Activated CD4-positive, CD25-positive, alpha-beta regulatory T cell treated with anti-CD3 and anti-CD28 coated beads, Interleukin-2, amount 50 U/mL, for 24 hours (primary cell): Measurements from ENCODE around the gene PRDM15.

ENCODE experiments used
- ATAC-seq, 2 donors: fragments of 150-1000 bp; cut with Tn5 transposase; one replicate each; pipeline ENCODE4 v1.10.0; 2021; ENCODE audit warnings: mild to moderate bottlenecking in 1 of 2, moderate library complexity in 1 of 2

The PRDM15 gene

DNA sequence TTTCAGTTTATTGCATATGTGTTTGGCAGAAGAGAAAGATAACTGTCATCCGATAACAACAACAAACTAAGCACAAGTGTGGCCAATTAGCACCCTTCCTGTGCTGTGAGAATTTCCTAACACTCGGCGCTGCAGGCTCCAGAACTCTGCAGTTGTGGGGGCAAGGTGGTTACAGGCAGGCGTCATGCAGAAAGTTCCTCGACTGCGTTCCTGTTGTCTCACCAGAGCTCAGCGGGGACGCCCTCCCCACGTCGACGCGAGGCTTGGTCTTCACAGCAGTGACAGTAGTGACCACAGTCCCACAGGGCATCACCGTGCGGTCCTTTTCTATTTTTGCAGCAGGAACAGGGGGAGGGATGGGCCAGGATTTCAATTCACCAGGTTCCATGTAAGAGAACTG, 27.6 kb upstream of the PRDM15 start:
- no peak for ATAC-seq

DNA sequence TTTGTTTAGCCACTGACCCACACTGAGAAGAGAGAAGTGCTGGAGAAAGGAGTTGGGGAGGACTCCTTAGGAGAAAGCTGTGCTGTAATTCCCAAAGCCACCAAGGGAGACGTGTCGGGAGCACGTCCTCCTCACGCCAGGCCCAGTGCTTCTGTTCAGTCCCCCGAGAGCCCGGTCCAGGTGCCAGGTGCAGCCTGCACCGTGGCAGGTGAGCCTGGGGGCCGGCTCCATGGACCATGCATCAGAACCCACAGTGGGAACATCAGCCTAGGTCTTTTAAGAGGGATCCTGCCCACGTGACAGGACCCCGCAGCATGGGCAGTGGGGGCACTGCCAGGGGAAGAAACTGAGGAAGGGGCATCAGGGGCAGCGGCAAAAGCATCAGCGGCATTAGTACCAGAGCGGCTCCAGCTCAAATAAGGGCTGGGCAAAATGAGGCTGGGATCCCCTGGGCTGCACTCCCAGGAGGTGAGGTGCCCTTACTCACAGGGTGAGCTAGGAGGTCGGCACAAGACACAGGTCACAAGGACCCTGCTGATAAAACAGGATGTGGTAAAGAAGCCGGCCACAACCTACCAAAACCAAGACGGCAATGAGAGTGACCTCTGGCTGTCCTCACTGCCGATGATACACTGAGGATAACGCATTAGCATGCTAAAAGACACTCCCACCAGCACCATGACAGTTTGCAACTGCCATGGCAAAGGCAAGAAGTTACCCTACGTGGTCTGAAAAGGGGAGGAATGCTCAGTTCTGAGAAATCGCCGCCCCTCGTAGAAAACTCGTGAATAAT, 24.6 kb upstream of the PRDM15 start:
- ATAC-seq = no peak

DNA sequence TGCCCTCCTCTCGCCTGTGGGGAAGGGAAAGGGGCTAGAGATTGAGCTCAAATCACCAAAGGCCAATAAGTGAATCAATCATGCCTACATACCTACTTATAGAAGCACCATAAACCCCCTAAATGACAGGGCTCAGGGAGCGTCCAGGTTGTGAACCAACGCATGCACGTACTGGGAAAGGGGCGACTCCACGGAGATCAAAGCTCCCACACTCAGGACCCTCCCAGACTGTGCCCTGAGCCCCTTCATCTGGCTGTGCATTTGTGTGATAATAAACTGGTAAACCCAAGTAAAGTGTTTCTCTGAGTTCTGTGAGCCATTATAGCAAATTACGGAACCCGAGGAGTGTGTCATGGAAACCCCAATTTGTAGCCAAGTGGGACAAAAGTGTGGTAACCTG, 23.8 kb upstream of the PRDM15 start:
- ATAC-seq = no peak

DNA sequence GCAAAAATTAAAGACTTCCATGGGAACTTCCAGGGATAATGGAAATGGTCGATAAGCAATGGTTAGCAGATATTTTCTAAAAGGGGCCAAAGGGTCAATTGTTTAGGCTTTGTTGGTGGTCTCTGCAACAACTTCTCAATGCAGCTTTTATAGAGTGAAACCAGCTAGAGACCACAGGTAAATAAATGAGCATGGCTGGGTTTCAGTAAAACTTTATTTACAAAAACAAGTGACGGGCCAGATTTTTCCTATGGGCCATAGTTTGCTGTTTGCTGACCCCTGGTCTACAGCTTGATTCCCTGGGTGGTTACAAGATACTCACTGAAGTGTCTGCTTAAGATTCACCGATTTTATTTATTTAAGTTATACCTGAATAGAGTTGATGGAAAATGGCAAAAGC, 22.6 kb upstream of the PRDM15 start:
- ATAC-seq = no peak

DNA sequence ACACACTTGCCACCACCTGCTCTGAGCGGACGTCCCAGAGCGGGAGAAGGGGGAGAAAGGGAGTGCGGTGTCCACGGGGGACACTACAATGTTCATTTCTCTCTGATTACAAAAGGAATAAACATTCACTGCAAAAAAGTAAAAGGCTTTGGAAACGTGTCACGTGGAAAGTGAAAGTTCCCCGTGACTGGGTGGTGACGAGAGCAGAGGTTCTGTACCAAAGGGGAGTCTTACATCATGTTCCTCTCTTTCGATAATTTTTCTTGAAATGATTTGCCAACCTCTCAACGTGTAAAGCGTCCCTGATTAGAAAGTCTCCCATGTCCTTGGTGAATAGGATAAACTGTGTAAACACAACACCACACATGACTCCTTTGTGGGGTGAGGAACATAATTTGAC, 22.0 kb upstream of the PRDM15 start:
- peak; percentile 59 to 76 for ATAC-seq

DNA sequence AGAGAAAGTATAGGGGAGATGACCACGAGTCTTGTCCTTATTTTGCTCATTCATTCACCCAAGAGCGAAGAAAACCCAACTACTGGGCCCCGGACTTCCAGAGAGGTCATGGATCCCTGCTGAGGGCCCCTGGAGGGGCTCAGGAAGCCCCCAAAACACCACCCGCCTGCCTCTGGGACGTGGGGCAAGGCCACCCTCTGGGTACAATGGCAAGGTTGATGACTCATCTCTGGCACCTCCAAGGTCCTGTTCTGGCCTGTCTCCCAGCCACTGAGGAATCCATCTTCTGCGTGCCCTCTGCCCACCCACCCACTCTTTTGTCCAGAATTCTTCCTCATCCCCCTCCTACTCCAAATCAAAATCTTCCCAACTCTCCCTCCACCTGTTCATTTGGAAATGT, 21.3 kb upstream of the PRDM15 start:
- ATAC-seq = no peak

DNA sequence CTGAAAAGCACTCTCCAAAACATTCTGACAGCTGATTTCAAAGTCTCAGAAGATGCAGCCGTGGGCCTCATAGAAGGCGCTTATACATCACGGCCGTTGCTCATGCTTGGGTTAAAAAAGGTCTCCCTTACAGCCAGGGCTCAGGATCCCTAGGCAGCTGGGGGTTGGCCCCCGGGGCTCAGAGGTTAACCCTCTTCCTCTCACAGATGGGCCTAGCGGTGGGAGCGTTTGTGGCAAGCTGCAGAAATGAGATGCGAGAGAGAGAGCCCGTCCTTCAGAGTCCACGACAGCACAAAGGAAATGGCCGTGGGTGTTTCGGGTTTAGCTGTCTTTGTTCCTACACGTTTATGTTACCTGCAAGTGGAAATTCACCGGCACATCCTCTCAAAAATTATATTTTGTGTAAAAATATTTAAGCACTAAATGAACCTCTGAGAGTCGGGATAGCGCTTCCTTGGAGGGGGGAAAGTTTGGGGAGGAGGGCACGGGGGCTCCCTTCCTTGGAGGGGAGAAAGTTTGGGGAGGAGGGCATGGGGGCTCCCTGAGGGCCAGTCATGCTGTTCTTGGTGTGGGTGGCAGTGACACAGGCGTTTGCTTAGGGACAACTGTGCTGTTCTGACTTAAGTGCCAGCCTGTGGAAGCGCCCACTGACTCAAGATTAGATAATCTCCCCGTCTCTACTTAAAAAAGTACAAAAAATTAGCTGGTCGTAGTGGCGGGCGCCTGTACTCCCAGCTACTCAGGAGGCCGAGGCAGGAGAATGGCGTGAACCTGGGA, 20.5 kb upstream of the PRDM15 start:
- peak; percentile 67 to 69 for ATAC-seq

DNA sequence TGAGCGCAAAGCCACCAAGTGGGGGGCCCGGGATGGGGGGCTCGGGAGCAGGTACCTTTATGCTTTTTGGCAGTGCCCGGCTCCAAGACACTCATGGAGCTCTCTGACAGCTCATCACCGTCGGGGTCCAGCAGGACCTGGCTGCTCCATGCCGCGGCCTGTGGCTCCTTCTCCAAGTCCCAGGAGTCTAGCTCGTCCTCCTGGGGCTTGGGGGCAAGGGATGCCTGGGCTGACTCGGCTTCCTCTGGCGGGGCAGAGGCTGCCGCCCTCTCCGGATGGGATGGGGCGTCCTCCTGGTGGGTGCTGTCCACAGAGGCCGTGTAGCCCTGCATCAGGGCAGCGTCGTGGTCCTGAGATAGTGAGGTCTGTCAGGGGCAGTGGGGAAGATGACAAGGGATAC, 19.9 kb upstream of the PRDM15 start:
- ATAC-seq = no peak

DNA sequence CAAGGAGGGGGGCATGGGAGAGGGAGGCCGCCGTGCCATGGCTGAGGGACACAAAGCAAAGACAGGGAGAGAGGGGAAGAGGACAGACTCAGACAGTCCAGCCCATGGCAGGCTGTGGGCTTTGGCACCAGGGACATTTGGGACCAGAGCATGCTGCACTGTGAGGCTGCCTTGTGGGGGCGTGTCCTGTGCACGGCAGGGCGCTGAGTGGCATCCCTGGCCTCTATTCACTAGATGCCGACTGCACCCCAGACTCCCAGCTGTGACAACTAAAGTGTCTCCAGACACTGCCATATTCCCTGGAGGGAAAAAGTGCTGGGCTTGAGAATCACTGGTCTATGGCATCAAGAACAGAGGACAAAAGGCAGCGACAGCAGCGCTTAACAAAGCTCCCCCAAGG, 18.6 kb upstream of the PRDM15 start:
- no peak for ATAC-seq

DNA sequence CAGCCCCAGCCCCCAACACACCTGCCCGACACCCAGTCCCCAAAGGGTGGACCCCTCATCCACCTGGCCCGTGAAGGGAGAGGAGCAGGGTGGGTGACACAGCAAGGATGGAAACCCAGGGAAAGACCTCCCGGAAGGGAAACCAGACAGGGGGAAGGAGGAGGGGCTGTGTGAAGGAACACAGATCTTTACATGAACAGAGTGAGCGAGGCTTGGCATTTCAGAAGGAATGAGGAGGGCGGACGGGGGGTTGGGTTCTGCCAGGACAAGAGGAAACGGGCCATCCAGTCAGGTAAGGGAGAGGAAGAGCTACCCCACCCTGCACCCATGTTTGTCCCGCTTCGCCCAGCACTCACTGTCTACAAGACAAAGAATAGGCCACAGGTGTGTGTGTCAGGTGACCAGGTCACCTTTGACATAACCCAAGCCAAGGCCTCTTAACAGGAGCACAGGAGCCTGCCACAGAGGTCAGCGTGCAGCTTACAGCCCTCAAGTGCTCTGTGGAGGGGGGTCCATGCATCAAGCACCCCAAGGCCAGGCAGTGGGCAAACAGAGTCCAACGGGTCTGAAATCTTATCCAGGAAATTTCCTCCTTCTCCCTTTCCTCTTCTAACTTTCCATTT, 18.0 kb upstream of the PRDM15 start:
- no peak for ATAC-seq

DNA sequence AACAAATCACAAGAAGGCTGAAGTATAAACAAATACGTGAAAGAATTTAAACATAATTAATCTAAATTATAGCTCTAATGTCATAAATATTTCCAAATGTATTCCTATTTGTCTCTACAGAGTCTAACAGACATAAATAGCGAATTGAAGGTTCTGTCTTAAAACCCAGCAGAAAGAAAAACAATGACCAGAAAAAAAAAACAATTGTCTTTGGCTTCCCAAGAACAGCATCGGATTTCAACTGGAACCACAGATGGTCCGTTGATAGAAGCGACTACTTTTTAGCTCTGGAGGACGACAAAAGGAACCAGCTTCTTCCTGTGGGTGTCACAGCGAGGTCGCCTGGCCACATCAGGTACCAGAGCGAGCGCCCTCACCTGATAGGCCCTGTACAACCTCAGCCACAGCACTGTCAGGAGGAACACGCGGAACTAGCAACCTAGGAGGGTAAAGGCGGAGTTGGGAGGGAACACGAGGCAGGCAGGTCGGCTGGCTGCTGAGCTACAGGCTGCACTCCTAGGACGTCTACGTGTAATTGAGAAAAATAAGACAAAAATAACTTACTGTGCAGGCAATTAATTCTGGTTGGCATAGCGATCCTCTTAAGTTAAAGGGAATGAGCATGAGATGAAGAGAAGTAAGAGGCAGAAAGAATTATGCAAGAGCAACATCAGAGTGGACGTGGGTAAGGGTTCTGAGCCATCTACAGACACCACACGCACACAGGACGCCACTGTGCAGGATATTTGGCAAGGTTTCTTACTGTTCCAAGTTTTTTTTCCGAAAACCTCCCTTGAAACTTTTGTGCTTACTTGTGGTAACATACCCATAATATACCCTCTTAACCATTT, 16.7 kb upstream of the PRDM15 start:
- ATAC-seq = peak; percentile 61 to 71

DNA sequence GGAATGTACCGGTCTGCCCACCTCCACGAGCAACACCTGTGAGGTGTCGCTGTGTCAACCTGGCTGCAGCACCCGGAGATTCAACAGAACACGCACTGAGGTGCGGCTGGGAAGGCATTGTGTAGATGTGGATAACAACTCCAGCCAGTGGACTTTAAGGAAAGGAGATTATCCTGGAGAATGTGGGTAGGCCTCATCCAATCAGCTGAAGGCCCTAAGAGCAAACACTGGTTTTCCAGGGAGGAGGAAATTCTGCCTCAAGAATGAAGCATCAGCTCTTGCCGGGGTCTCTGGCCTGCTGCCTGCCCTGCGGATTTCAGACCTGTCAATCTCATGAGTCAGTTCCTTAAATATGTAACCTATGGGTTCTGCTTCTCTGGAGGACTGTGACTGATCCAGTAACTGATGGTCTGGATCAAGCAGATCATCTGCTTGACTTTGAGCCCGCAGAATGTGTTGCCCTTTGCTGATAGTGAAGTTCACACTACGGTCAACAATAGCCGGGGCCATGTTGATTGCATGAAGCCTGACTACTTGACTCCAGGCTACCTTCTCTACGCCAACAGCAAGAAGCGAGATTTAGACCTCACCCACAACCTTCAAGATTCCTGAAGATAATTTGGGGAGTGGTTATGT, 15.9 kb upstream of the PRDM15 start:
- ATAC-seq = no peak

DNA sequence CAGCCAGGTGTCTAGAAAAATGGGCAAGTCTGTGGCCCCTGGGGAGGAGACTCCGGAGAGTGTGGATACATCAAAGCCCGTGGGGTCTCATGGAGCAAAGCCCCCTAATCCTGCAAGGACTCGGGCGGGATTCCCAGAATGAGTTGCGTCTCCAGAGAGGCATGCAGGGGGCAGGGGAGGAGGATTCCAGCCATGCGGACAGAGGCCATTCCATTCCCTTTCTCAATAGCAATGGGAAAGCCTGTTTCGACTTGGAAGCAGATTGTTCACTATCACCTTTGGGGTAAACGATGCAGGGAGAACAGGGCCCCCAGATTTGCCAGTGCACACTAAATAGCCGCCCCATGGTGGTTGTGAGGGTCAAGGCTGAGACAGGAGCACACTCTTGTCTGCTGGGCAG, 15.4 kb upstream of the PRDM15 start:
- no peak for ATAC-seq

DNA sequence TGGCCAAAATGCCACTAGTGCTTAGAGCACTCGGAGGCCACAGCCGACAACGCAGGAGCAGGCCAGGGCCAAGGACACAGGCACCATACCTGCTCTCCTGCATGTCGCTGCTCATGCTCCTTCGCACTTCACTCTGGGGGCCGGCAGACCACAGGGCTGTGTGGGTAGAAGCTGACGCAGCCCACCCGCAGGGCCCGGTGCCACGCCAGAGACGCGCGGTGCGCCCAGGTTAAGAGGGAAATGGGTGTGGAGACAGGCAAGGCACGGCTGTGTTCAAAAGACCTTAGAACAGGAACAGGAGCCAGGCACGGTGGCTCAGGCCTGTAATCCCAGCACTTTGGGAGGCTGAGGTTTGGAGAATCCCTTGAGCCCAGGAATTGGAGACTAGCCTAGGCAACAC, 13.6 kb upstream of the PRDM15 start:
- ATAC-seq = no peak

DNA sequence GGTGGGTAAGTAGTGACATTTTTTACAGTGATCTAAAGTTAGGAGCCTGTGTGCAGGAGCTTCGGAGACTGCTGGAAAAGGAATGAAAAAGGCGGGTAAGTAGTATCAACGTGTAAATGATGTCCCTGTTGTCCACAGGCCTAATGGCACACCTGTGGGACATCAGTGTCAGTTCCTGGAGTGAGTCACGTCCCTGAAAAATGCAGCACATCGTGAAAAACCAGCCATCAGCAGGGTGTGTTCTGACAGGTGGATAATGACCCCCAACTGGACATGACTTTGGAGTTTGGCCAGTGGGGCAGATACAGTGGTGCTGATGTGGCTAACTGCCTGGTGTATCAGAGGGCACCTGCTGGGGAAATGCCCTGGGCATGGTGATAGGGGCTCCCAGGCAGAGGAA, 12.0 kb upstream of the PRDM15 start:
- no peak for ATAC-seq

DNA sequence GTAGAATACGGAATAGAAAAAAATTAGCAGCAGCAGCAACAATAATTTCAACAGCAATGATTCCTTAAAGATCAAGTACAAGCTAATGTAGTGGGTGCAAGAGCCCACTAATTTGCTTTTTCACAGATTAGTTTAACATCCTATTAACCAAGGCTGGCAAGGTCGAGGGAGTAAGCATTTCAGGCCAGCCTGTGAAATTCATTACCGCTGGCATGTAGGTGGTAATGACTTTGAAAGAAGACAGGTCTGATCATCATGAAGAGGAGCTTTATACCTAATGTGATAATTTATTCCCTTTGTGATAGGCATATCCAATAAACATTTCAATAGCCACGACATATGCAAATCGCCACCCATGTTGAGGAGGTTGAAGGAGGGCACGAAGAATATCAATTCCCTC, 11.2 kb upstream of the PRDM15 start:
- no peak for ATAC-seq

DNA sequence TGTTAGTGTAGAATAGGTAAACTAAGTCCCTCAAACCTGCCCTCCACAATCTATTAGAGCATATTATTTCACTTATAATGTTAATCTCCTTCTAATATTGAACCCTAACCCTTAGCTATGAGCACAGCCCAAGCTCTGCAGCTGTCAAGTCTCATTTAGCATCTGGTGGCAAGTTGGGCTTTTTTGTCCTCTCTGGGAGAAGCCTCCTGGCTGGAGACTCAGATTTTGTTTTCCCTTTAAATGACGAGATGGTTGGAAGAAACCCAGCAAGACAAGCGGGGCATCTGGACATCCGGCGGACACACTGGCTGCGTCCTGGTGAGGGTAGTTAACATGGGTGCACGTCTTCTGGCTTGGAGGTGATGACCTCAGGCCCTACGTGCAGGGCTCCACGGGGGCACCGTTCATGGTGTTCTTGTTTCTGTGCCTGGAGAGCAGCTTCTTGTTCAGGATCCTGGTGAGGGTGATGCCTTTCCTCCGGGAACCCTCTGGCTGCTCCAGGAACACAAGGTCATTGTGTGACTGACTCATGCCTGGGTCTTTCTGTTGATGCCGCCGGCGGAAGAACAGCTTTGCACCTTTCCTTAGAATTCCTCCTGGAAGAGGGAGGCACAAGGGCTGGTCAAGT, 9.7 kb upstream of the PRDM15 start:
- no peak for ATAC-seq

DNA sequence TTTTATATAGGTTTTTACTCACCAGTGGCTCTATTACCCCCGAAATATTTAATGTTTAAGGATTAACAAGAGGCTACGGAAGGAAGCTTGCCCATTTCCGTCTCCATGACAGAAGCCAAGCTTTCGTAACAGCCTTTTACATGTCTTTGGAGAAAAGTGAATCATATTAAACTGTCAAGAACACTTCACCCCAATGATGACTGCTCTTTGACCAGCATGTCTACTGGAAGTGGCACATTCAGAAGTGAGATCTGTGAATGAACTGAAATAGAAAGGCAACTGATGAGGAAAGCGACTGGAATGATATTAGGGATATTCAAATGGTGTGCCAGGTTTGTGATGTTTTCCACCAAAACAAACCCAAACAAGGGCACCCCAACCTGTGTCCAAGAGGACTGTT, 8.5 kb upstream of the PRDM15 start:
- no peak for ATAC-seq

DNA sequence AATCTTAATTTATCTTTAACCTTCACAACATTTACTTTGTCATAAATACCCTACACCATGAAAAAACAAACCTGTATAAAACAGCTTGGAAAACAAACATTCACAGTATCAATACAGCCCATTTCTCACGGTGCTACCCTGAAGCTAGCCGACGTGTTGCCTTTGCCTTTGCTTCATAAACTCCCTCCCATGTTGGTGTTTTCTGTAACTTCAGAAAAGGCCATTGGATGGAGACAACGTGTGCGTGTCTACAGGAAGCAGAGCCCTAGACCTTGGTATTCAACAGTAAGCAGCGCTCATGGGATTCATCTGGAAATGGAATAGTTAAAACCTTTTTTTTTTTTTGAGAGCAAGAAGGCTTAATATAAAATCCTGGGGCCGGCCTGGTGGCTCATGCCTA, 7.2 kb upstream of the PRDM15 start:
- no peak for ATAC-seq

DNA sequence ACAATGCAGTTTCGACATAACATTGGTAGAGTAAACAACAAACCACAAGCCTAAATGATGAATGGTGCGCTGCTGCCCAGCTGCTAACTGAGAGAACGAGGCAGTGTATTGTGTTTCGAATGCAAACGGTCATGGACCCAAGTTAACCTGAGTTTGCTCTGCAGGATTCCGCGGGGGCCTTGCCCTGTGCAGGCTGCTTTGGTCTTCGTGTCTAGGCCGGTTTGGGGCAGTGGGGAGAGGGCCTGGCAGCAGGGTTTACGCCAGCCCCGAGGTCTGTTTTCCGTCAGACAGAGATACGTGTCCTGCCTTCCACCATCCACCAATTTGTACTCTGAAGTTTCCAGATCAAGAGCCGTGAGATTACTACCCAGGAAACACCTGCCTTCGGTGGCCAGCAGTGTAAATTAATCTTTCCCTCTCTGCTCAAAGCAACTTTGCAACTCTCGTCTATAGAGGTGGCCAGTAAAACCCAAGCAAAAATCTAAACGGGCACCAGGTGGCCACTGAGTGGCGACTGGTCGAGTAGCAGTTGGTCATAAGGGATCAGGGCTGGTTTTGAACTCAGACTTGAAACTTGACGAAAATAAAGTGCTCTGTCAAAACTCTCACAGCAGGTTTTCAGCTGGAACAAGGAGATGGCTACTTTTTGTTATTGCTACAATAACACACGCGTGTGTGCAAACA, 6.3 kb upstream of the PRDM15 start:
- no peak for ATAC-seq

DNA sequence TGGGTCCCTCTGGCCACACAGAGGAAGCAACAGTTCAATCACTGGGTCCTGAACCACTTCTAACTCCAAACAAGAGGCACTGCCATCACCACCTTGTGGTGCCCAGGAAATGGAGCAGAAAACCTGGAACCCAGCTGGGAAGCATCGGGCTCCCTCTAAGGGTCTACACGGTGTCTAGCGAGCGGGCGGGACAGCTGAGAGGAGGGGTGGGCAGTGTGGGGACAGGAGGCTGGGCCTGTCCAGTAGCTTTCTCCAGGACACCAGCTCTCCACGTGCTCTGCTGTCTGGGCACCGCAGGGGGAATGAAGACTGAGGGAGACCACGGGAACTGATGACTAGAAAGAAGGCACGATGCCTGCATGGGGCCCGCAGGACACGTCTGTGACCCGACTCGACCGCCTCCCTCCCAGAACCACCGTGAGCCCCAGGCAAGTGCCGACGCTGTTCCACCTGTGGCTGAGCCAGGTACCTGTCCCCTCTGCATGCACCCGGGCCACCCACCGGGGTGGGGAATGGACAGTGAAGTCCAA, 5.4 kb upstream of the PRDM15 start:
- no peak for ATAC-seq
